HG02852 (cell line): Measurements from ENCODE around the gene SLC7A1.

ENCODE experiments used
- ATAC-seq: cut with Tn5 transposase; IDR thresholded peaks from one replicate; pipeline ENCODE4 v1.9.1; 2021; ENCODE audit warnings: mild to moderate bottlenecking, moderate library complexity; ENCODE audit not compliant: unreplicated experiment

The SLC7A1 gene

DNA sequence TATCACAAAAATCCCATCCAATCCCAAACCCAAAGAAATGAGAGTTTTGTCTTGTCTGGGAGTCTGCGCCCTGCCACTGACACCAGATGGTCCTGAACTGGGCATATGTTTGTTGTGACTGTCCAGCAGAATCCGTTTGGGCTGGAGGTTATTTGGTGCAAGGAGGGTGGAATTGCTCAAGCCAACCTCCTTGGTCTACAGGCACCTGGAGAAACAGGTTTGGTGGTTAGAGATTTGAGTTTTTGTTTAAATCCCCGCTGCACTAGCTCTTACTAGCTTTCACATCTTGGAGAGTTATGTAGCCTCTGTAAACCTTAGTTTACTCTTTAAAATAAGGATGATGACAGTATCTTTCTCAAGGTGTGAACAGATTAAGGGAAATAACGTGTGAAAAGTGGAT is 101.7 kb downstream of the SLC7A1 start:
- no peak for ATAC-seq

GRCh38 chr13:29491248-29491647 is 104.2 kb downstream of the SLC7A1 start:
- ATAC-seq, result no peak

- ATAC-seq, result no peak
These were observed 105.0 kb downstream of the SLC7A1 start for GRCh38 chr13:29490561-29490885.

DNA sequence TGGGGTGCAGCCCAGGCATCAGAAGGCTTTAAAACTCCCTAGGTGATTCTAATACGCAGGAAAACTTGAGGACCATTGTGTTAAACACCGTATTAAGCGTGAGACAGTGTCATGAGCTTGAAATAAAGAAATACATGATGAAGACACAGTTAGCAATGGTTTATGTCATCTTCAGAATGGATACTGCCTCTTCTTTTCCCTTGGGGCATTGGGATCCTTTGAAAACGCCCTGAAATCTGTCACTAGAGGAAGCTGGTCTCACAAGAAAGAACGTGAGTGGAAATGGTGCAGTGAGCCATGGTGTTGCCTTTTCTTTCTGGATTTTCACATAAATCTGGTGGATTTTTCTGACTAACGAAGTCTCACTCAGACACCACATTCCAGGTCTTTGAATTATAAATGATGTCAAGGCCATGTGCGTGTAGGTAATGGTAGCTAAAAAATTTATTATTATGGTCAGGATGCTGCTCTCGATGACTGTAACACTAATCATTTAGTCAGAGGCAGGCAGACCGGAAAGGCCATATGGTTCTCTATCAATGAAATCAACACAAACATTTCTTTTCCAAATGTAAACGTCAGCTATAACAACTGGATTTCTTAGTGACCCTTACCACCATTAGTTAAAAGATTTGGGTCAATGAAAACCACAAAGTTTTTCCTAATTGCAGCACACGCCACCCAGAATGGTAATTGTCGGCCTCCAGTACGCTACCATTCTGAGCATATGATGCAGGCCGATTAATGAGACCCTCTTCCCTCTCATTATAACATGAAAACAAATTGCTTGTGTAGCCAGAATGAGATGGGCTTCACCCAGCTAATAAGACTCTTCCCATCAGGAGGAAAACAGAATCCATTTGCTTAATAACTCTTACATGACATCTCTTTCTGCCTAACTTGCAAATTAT is 105.6 kb downstream of the SLC7A1 start:
- no peak for ATAC-seq

GRCh38 chr13:29487466-29488454 is 107.7 kb downstream of the SLC7A1 start:
- no peak for ATAC-seq

DNA sequence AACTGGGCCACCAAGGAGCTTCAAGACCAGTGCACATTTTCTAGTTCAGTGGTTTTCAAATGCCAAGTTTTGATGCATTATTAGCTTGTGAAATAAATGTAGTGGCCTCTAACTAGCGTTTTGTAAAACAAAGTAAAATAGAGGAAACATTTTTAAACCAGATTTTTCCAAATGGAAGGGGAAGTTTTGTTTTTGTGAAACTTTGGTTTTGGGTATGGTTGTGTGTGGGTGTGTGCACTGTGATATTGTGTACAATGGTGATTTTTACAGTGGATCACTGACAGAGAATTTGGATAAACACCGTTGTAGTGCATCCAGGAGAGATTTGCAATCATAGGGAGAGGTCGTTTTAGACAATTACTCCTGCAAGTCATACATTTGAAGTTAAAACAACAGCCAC is 108.9 kb downstream of the SLC7A1 start:
- ATAC-seq, result no peak

DNA sequence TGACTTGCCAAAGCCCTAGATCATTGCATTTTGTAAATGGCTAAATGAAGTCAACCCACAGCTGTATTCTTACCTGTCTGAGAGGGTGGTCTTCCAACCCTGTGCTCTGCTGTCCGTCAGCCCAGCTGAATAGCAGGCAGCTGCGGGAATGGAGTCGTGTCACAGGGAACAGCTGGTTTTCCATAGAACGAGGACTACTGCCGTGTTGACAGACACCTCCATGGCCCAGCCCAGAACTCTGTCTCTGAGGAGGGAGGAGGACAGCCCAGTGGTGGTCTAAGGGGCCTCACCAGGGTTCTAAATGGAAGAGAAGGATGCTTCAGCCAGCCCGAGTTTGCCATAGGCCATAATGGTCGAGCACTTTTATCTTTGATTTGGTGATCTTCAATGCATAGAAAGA is 110.7 kb downstream of the SLC7A1 start:
- no peak for ATAC-seq

GRCh38 chr13:29484236-29484635 is 111.3 kb downstream of the SLC7A1 start:
- ATAC-seq, result no peak

GRCh38 chr13:29483623-29484022 is 111.9 kb downstream of the SLC7A1 start:
- no peak for ATAC-seq

GRCh38 chr13:29483211-29483610 is 112.3 kb downstream of the SLC7A1 start:
- no peak for ATAC-seq

GRCh38 chr13:29482504-29482903 is 113.0 kb downstream of the SLC7A1 start:
- ATAC-seq, result no peak

DNA sequence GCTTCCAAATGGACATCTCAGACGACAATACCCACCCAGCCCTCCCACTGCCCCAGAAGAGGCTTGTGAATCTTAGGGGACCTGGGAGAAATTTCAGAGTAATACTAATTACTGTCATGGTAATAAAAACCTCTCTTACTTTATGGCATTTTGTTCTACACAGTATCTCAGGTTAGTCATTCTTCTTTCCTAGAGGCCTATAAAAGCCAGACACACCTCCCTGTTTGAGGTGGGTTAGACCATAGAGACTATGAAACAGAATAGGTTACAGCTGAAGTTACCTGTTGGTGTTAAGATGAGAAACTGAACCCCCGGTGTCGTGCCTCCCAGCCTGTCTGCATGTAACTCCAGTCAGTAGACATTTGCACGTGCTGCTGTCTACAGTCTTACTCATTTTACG is 113.9 kb downstream of the SLC7A1 start:
- no peak for ATAC-seq

DNA sequence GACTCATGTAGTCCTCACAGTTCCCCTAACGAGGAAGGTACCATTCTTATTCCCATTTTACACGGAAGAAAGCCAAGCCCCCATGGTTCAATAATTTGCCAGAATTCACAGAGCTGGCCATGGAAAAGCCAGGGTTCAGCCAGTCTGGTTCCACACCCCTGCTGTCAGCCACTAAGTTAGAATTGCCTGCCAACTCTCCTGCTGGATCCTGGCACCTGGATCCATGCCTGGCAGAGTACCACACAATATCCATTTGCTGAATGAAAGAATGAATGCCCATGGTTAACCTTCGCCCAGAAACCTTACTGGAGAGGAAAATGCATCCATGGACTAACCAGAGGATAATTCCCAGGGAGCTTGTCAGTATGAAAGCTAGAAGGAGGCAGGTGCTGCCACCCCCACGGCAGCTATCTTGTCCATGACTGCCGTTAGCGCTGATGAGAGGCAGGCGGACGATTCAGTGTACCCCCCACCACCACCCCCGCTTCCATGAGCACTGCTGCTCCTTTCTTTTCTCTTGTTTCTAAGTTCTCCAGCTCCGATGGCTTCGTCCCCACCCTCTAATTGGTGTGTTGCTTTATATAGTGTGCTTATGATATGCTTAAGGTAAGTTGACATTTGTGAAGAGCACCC is 114.5 kb downstream of the SLC7A1 start:
- ATAC-seq, result no peak

- ATAC-seq, result no peak
These were observed 115.6 kb downstream of the SLC7A1 start for GRCh38 chr13:29479716-29480492.

DNA sequence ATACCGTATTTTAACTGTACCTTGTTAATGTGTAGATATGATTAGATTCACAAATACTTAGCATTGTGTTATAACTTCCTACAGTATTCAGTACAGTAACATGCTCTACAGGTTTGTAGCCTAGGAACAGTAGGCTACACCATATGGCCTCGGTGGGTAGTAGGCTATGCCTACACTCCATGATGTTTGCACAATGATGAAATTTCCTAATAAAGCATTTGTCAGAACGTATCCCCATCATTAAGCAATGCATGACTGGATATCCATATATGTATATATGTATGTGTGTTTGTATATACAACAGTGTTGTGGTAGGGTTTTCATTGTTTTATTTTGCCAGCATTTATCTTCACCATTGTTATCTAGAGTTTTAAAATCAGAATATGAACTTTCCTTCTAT is 119.4 kb downstream of the SLC7A1 start:
- no peak for ATAC-seq

DNA sequence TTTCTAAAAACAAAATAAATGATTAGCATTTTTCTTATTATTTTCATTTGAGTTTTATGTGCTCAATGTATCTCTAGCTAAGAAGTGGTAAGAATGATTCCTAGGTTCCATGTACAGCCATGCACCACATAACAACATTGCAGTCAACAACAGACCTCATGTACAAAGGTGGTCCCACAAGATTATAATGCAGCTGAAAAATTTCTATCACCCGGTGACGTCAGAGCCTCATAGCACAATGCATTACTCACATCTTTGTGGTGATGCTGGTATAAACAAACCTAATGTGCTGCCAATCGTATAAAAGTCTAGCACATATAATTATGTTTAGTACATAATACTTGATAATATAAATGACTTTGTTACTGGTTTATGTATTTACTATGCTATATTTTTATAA is 120.5 kb downstream of the SLC7A1 start:
- ATAC-seq, result no peak

DNA sequence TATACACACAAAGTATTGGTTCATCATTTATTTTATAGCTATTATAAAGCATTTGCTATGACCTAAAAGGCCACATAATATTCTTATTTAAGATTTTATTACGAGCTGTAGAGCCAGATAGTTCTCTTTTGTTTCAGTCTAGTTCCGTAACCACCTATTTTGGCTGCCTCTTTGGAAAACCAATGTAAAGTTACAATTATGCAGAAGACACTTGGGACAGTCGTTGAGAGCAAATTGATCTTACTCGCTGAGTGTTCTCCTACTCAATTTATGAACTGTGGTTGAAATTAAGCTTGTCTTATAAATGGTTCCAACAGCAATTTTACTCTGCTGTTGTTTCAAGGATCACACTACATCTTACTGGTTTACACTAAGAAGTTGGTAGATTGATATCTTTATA is 122.3 kb downstream of the SLC7A1 start:
- no peak for ATAC-seq

DNA sequence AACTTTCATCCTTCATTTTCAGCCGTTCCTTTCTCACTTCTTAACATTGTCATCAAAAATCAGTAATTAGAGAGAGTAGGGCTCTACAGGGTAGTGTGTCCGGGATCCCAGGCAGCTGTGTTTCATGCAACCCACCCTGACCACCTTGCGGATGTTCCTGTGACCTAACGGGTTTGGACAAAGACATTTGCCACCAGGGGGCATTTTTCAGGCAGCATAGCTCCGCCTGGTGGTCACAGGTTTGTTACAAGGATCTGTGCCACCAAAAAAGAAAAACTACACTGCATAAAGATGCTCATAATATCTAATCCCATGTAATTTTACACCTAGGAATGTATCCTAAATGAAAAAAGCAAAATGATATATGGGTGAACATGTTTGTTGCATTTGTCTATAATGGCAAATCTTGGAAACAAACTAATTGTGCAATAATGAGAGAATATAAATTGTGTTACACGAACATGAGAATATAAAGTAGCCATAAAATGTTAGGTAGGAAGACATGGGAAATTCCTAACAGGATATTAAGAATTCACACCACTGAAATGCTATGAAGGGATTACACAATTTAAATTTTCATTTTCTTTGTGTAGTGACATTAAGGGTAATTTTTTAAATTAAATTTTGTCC is 123.0 kb downstream of the SLC7A1 start:
- ATAC-seq, result no peak

DNA sequence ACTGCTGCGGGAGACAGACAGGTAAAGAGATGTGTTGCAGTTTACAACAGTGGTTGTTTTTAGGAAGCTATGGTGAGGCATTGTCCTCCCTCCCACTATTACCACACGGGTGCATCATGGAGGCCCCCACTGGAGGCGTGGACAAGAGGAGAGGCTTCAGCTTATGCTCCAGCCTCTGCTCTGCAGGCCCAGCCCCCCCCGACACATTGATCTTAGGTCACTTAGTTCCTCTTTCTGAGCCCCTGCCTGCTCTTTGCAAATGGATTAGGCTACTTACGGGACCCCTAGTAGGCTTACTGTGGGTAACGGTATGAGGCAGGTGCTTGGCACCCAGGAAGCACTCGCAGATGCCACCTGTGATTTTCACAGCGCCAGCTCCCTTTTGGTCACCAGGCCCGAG is 123.9 kb downstream of the SLC7A1 start:
- ATAC-seq, result no peak

DNA sequence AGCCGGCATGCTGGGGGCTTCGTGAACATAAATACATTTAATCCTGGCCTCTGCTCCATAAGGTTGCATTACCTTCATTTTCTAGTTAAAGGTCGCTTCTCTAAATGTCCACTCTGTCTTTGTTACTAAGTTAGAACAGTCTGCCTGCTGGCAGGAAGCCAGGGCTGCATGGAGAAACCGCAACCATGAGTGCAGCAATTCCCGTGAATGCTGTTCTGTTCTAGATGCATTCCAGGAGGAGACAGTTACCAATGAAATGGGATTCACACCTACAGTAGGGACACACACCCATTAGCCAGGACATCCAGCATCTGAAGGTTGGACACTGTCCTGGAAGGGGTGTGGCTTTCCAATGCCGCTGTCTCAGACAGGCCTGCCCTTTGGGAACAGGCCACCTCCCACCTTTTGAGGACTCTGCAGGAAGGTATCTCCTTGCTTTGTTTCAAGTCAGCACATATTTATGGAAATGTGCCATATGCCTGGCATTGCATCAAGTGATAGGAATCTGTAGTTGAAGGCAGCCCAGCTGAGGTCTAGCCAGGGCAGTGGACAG is 129.7 kb downstream of the SLC7A1 start:
- no peak for ATAC-seq
